SK-N-MC (cell line): ENCODE data around the gene ARID1B.

ENCODE experiments used
- DNase-seq: peaks from one replicate; pipeline ENCODE4 v3.0.0-alpha.2; 2011; ENCODE audit warnings: low read depth, low spot score
- H3K27ac ChIP-seq: fragments of 200-600 bp; sonication (generic); 2 replicates; pipeline ENCODE4 v1.5.1; 2016; ENCODE audit warnings: mixed run types
- H3K36me3 ChIP-seq: fragments of 200-600 bp; sonication (generic); 2 replicates; pipeline ENCODE4 v1.6.1; 2017; ENCODE audit warnings: antibody characterized with exemption, low read length, mixed read lengths; ENCODE audit not compliant: insufficient read depth
- H3K4me3 ChIP-seq: fragments of 200-600 bp; sonication (generic); 2 replicates; pipeline ENCODE4 v1.5.1; 2016
- H3K9ac ChIP-seq: fragments of 200-600 bp; sonication (generic); 2 replicates; pipeline ENCODE4 v1.8.0; 2017; ENCODE audit warnings: mixed run types, mixed read lengths; ENCODE audit not compliant: insufficient read length
- H3K9me3 ChIP-seq: fragments of 200-600 bp; sonication (generic); 2 replicates; pipeline ENCODE4 v1.6.1; 2017; ENCODE audit warnings: low read depth, mild to moderate bottlenecking, antibody characterized with exemption, low read length, moderate library complexity, mixed read lengths
- EZH2 ChIP-seq: fragments of 200-600 bp; sonication (generic); IDR thresholded peaks from one replicate; pipeline ENCODE4 v1.6.1; 2017; ENCODE audit warnings: antibody characterized with exemption
- FOXP2 ChIP-seq: optimal IDR thresholded peaks from 2 replicates; pipeline ENCODE3; 2011; ENCODE audit warnings: mild to moderate bottlenecking, moderate library complexity; ENCODE audit not compliant: insufficient read depth; ENCODE audit errors: extremely low read length, control extremely low read depth
- POLR2AphosphoS5 ChIP-seq: IDR thresholded peaks from 2 replicates; pipeline ENCODE4 v1.6.1; 2012; ENCODE audit warnings: mild to moderate bottlenecking, low read depth, low read length, borderline replicate concordance

Gene ARID1B

DNA sequence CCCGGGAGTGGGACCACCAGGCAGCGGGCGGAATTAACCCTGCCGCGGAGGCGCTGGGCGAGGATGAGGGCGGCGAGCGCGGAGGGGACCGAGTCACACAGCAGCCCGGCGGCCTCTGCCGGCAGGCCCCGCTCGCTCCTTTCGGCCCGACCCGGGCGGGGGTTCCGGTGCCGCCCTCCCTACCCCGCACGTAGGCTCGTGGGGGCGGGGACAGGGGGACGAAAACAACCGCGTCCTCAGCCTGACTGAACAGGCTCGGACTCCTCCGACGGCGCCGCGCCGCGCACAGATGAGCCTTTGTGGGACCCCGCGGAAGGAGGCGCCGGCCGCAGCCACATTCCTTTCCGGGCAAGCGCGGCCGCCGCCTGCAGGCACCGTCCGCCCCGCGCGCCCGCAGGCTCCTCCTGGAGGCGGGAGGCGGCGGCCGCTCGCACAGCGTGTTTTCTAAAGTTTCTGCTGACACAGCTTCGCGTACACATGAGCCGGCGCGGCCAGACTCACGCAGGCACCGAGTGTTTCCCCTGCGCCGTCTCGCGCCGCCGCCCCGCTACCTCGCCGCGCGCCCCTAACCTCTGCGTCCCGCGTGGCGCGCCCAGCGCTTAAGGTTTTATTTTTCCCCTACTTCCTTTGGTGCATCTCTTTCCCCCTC is 244.3 kb downstream of the ARID1B start:
- peak; percentile 80 for TF ChIP-seq POLR2AphosphoS5
- peak; percentile 54 for TF ChIP-seq FOXP2
- TF ChIP-seq EZH2 = no peak
- no peak for DNase-seq
- H3K9me3 ChIP-seq = peaks cover 8% of the 10 kb centered on the region; the same call in 1 of the 2 replicates
- peak overlapping the region; percentile 98 for H3K9ac ChIP-seq
- H3K4me3 ChIP-seq = peak overlapping the region; percentile 96
- peak overlapping the region; percentile 100 for H3K27ac ChIP-seq
- H3K36me3 ChIP-seq = peaks cover 18% of the 10 kb centered on the region

DNA sequence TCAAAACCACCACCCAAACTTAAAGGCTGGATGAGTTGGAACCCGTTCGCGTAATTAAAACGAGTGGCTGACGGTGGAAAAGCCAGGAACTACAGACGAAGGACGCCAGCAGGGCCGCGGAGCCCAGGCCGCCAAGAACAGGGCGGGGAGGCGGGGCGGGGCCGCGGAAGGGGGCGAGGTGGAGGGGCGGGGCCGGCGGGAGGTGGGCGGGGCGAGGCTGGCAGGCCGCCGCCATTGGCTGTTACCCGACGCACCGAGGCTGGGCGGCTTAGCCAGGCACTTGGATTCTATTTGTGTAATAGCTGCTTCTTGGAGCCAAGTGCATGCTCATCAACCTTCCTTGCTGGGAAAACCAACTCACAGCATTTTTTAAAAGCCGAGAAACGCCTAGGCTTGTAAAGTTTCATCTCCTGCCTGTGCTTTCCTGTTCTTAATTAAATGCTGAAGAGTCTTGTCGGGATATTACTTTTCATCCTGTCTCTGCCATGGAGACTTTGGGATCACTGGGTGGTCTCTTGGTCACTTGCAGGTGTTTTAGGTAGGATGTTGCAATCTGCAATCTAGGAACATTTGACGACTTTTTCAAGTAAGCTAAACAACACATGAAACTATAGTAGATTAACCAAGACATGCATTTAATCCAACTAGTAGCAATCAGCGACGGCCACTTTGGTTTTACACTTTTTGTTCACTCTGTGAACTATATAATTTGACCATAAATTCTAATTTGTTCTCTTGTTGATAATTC is 245.0 kb downstream of the ARID1B start:
- H3K36me3 ChIP-seq = peaks cover 22% of the 10 kb centered on the region
- peak overlapping the region; percentile 98 for H3K9ac ChIP-seq
- H3K9me3 ChIP-seq = peaks cover 8% of the 10 kb centered on the region; the same call in 1 of the 2 replicates
- peak overlapping the region; percentile 96 for H3K4me3 ChIP-seq
- peak overlapping the region; percentile 100 for H3K27ac ChIP-seq
- TF ChIP-seq POLR2AphosphoS5 (peak; percentile 79), FOXP2 (no peak)
- DNase-seq = peak; percentile 82

DNA sequence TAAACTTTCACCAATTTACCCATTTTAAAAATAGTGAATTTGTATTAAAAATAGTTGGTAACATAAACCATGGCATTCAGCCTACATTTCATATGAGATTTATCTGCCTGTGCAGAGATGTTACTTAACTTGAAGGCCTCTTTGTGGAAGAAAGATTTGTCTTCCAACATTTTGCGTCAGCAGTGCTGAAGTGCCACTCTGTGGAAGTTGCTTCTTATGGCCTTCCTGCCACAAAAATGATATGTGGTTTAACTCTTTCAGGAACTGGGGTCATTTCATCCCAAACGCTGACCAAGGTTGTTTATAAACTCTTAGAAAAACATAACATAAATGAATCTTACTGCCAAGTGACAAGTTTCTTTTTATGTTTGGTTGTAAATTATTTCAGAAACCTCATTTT is 246.8 kb downstream of the ARID1B start:
- TF ChIP-seq EZH2 (no peak), POLR2AphosphoS5 (no peak), FOXP2 (no peak)
- DNase-seq = no peak
- no peak overlapping the region for H3K9ac ChIP-seq
- H3K9me3 ChIP-seq = peaks cover 8% of the 10 kb centered on the region; the same call in 1 of the 2 replicates
- H3K36me3 ChIP-seq = peaks cover 25% of the 10 kb centered on the region
- H3K4me3 ChIP-seq = no peak overlapping the region
- no peak overlapping the region for H3K27ac ChIP-seq

DNA sequence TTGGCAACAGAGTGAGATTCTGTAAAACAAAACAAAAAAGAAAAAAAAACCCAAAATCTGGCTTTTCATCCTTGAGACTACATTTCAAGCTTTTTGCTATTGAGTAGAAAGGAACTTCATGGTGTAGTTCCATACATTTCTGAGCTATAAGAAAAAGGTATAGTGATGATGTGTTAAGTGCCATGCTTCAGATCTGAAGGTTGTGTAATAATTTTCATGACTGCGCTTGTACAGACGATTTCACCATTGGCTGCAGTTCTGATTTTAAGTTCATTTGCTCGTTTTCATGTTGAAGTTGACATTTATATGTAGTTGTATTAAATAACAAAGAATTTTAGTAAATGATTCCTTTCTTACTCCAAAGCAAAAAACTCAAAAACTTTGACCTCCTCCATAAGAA is 247.6 kb downstream of the ARID1B start:
- Histone ChIP-seq H3K4me3 (no peak overlapping the region), H3K27ac (no peak overlapping the region), H3K36me3 (peaks cover 25% of the 10 kb centered on the region), H3K9ac (no peak overlapping the region), H3K9me3 (peaks cover 8% of the 10 kb centered on the region; the same call in 1 of the 2 replicates)
- DNase-seq = no peak
- no peak for TF ChIP-seq EZH2
- no peak for TF ChIP-seq POLR2AphosphoS5
- TF ChIP-seq FOXP2 = no peak

DNA sequence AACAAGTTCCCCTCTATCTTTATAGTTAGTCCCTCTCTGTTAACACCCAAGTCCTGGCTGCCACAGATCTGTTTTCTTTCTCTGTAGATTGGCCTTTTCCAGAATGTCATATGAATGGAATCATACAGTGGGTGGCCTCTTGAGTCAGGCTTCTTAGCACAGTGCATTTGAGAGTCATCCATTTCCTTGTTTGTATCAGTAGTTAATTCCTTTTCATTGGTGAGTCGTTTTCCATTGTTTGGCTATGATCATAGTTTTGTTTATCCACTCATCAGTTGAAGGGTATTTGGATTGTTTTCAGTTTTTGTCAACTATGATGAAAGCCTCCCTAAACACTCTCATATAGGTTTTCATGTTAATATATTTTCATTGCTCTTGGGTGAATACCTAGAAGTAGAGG is 248.3 kb downstream of the ARID1B start:
- Histone ChIP-seq H3K36me3 (peaks cover 25% of the 10 kb centered on the region), H3K9ac (no peak overlapping the region), H3K4me3 (no peak overlapping the region), H3K27ac (no peak overlapping the region), H3K9me3 (peaks cover 8% of the 10 kb centered on the region; the same call in 1 of the 2 replicates)
- no peak for DNase-seq
- TF ChIP-seq FOXP2 (no peak), EZH2 (no peak), POLR2AphosphoS5 (no peak)

DNA sequence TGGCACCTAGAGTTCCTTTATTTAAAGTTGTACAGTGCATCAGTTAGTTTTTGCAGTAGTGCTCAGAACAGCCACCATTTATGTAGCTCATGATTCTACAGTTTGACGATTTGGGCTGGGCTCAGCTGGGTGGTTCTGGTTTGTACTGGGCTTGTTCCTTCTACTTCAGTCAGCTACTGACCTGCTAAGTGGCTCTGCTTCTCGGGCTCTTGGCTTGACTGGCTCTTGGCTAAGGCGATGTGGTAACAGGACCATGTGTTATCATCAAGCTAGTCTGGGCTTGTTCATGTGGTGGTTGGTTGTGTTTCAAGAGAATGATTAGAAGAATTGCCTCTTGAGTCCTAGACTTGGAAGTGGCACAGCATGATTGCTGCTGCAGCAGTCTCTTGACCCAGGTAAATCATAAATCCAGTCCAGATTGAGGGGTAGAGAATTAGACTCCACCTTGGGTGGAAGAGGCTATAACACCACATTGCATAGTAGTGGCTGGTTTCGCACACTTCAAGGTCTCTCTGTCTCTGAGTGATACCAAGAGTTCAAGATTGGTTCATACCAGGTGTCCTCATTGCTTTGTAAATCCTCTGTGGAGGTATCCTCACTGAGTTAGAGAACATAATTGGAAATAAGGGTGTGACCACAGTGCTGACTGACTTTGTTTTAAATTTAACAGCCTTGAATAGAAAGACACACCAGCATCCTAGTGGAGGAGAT is 253.0 kb downstream of the ARID1B start:
- Histone ChIP-seq H3K36me3 (peaks cover 16% of the 10 kb centered on the region), H3K9me3 (peaks cover 6% of the 10 kb centered on the region; the same call in 1 of the 2 replicates), H3K4me3 (no peak overlapping the region), H3K27ac (no peak overlapping the region), H3K9ac (no peak overlapping the region)
- TF ChIP-seq FOXP2 (no peak), EZH2 (no peak), POLR2AphosphoS5 (no peak)
- no peak for DNase-seq

DNA sequence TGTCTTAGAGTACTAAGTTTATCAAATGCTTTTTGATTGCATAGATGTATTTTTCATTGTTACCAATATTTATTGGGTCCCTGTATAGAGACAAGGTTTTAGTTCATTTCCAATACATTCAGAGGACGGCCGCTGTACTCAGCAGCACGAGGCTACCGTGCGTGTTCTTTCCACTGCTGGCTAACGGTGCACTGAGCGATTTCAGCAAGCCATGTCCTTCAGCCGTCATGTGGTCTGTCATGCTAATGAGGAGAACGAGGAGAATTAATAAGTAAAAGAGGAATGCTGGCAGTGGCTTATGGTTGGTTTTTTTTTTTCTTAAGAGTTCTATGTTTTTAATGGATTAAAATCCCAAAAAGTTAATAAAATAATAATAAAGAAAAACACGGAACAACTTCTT is 253.6 kb downstream of the ARID1B start:
- H3K27ac ChIP-seq = no peak overlapping the region
- peaks cover under 1% of the 10 kb centered on the region; the same call in 1 of the 2 replicates for H3K9me3 ChIP-seq
- H3K9ac ChIP-seq = no peak overlapping the region
- H3K36me3 ChIP-seq = peaks cover 11% of the 10 kb centered on the region
- H3K4me3 ChIP-seq = no peak overlapping the region
- TF ChIP-seq POLR2AphosphoS5 = no peak
- TF ChIP-seq EZH2 = no peak
- no peak for TF ChIP-seq FOXP2
- DNase-seq = no peak

DNA sequence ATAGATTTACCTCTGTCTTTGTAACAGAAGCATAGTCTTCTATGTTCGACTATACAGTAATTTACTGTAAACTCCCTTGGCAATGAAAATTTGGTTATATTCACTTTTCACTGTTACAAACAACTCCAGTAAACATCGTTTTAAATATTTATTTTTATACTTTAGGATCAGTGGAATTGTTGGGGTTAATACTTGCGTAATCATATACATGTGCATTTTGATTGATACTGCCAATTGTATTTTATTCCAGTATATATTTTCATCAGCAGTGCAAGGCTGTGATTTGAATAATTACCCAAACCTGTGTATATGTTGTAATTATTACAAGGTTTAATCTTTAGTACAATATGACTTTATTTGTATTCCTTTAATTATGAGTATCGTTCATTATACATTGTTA is 255.7 kb downstream of the ARID1B start:
- Histone ChIP-seq H3K4me3 (peak overlapping the region; percentile 54), H3K27ac (no peak overlapping the region), H3K36me3 (no peaks in the 10 kb centered on the region), H3K9me3 (no peaks in the 10 kb centered on the region), H3K9ac (no peak overlapping the region)
- TF ChIP-seq FOXP2 = no peak
- no peak for DNase-seq
